Keratinocyte (primary cell): ENCODE results near the gene RNPC3. TPM values are rescaled to one million over a fixed set of nuclear protein-coding genes. Genes with fewer than 3 reads are reported as not detected.
"Not testable (repeated sequence)": the region's sequence is repeated elsewhere in the genome, so short reads cannot be mapped to it uniquely, and the experiment has no call there.

Source experiments
- DNase-seq: peaks from one replicate; pipeline ENCODE4 v3.0.0-alpha.2; 2011; ENCODE audit warnings: low read depth, missing footprints, low spot score
- FAIRE-seq: peaks from 2 replicates; lab custom pipeline; 2011; peaks lifted over from hg19 to GRCh38; lab: Jason Lieb, UNC
- H2AFZ ChIP-seq: 2 replicates; pipeline ENCODE4 v1.6.0; 2012; ENCODE audit warnings: low read length, control low read depth, inconsistent platforms; ENCODE audit not compliant: control insufficient read depth
- H3K27ac ChIP-seq: 2 replicates; pipeline ENCODE4 v1.5.1; 2011; ENCODE audit warnings: low read length; ENCODE audit not compliant: control insufficient read depth, insufficient read depth
- H3K27me3 ChIP-seq: 3 replicates; pipeline ENCODE4 v1.6.0; 2011; ENCODE audit warnings: low read length; ENCODE audit not compliant: control insufficient read depth, insufficient read depth; ENCODE audit errors: extremely low read depth
- H3K36me3 ChIP-seq, 2 experiments: 2 replicates in 1 of 2; 3 replicates in 1 of 2; pipeline ENCODE4 v1.5.1; 2011; ENCODE audit warnings: low read length in 2 of 2, mild to moderate bottlenecking in 1 of 2; ENCODE audit not compliant: control insufficient read depth in 2 of 2, insufficient read depth in 2 of 2; ENCODE audit errors: extremely low read depth in 1 of 2
- H3K4me1 ChIP-seq: 3 replicates; pipeline ENCODE4 v1.5.1; 2011; ENCODE audit warnings: low read length; ENCODE audit not compliant: control insufficient read depth, insufficient read depth; ENCODE audit errors: extremely low read depth
- H3K4me2 ChIP-seq: 3 replicates; pipeline ENCODE4 v1.6.0; 2011; ENCODE audit warnings: low read depth, low read length; ENCODE audit not compliant: control insufficient read depth, insufficient read depth; ENCODE audit errors: extremely low read depth
- H3K4me3 ChIP-seq, 3 experiments: fragments of 200-600 bp in 1 of 3; sonication (generic) in 1 of 3; 2 replicates in 2 of 3; 3 replicates in 1 of 3; pipeline ENCODE4 v1.5.1; 2011 to 2016; ENCODE audit warnings: low read length in 3 of 3, mild to moderate bottlenecking in 3 of 3, control low read depth in 2 of 3, inconsistent platforms in 1 of 3, low read depth in 1 of 3, mixed read lengths in 1 of 3, mixed run types in 1 of 3, moderate library complexity in 1 of 3; ENCODE audit not compliant: control insufficient read depth in 2 of 3, insufficient read depth in 2 of 3; ENCODE audit errors: extremely low read depth in 1 of 3
- H3K79me2 ChIP-seq: 2 replicates; pipeline ENCODE4 v1.6.0; 2012; ENCODE audit warnings: low read length; ENCODE audit not compliant: control insufficient read depth, insufficient read depth
- H3K9ac ChIP-seq: 3 replicates; pipeline ENCODE4 v1.6.0; 2011; ENCODE audit warnings: low read length; ENCODE audit not compliant: control insufficient read depth, insufficient read depth; ENCODE audit errors: extremely low read depth
- H3K9me1 ChIP-seq: 3 replicates; pipeline ENCODE4 v1.6.0; 2011; ENCODE audit warnings: low read length; ENCODE audit not compliant: control insufficient read depth, insufficient read depth; ENCODE audit errors: extremely low read depth
- H3K9me3 ChIP-seq: 2 replicates; pipeline ENCODE4 v1.5.1; 2012; ENCODE audit warnings: low read depth, low read length; ENCODE audit not compliant: control insufficient read depth
- H4K20me1 ChIP-seq: 3 replicates; pipeline ENCODE4 v1.6.0; 2011; ENCODE audit warnings: low read length; ENCODE audit not compliant: control insufficient read depth, insufficient read depth; ENCODE audit errors: extremely low read depth
- CTCF ChIP-seq, 3 experiments: IDR thresholded peaks in 1 of 3; conservative IDR thresholded peaks in 1 of 3; optimal IDR thresholded peaks in 1 of 3; 2 replicates in 2 of 3; 3 replicates in 1 of 3; pipeline versions ENCODE3 to v1.5.1; 2011; ENCODE audit warnings: low read length in 3 of 3, mild to moderate bottlenecking in 3 of 3, moderate library complexity in 2 of 3, control low read depth in 1 of 3, inconsistent platforms in 1 of 3; ENCODE audit not compliant: insufficient read depth in 2 of 3; ENCODE audit errors: extremely low read depth in 1 of 3
- EZH2 ChIP-seq: IDR thresholded peaks from one replicate; pipeline ENCODE4 v1.6.1; 2012; ENCODE audit warnings: inconsistent platforms, mild to moderate bottlenecking, low read length, moderate library complexity
- dilution Hi-C: fragments of 300-500 bp; cut with MboI; formaldehyde crosslinking; loops from one replicate; pipeline ENCODE4 v1.7.0; 2020; ENCODE audit warnings: low sequenced_read_pairs; ENCODE audit not compliant: extremely low pct_ligation_motif_present
- polyA plus RNA-seq, 5 experiments: library from polyadenylated mRNA; depleted of rRNA in 3 of 5; stranded (reverse) in 3 of 5; stranded (forward) in 1 of 5; unstranded in 1 of 5; fragments of >200 nt; gene quantifications; 1 replicate in 1 of 5; 2 replicates in 3 of 5; 3 replicates in 1 of 5; pipeline versions ENCODE4 v1.2.1 to v1.2.3, GENCODE V29; 2011 to 2012; ENCODE audit warnings: missing spikeins in 2 of 5, low read depth in 1 of 5, low replicate concordance in 1 of 5

The RNPC3 gene
- polyA plus RNA-seq, 1 donor (not counting 4 experiments of a cell fraction or from before 2014, with no cell fraction given), result 19.6 TPM

- Histone ChIP-seq H3K9me1 (no peaks in the 10 kb centered on the region), H3K79me2 (no peaks in the 10 kb centered on the region), H3K4me3 (no peak overlapping the region), H3K4me1 (no peaks in the 10 kb centered on the region), H3K4me2 (no peak overlapping the region), H3K9me3 (no peaks in the 10 kb centered on the region), H3K27ac (no peak overlapping the region), H3K36me3 (no peaks in the 10 kb centered on the region), H2AFZ (no peak overlapping the region), H4K20me1 (no peaks in the 10 kb centered on the region), H3K9ac (no peak overlapping the region), H3K27me3 (no peaks in the 10 kb centered on the region)
- no peak for TF ChIP-seq CTCF (optimal IDR thresholded peaks at IDR 0.05 in 1 of 3, IDR thresholded peaks at IDR 0.05 in 1 of 3, conservative IDR thresholded peaks at IDR 0.05 in 1 of 3; ENCODE audit: extremely low read depth in 1 of 3, insufficient read depth in 2 of 3, low read length in 3 of 3)
- TF ChIP-seq EZH2, result no peak
- FAIRE-seq (no peak), DNase-seq (no peak)
- dilution Hi-C loops, result no loop called here
Measured at GRCh38 chr1:103563056-103563455, 37.6 kb downstream of the RNPC3 start.

GRCh38 chr1:103569493-103569892 lies 44.0 kb downstream of the RNPC3 start:
- Histone ChIP-seq H4K20me1 (no peaks in the 10 kb centered on the region), H3K36me3 (no peaks in the 10 kb centered on the region), H3K27me3 (no peaks in the 10 kb centered on the region), H3K27ac (no peak overlapping the region), H3K9me3 (no peaks in the 10 kb centered on the region), H3K4me3 (no peak overlapping the region), H2AFZ (no peak overlapping the region), H3K4me1 (no peaks in the 10 kb centered on the region), H3K4me2 (no peak overlapping the region), H3K79me2 (no peaks in the 10 kb centered on the region), H3K9me1 (no peaks in the 10 kb centered on the region), H3K9ac (no peak overlapping the region)
- FAIRE-seq (no peak), DNase-seq (no peak)
- no peak for TF ChIP-seq CTCF (optimal IDR thresholded peaks at IDR 0.05 in 1 of 3, IDR thresholded peaks at IDR 0.05 in 1 of 3, conservative IDR thresholded peaks at IDR 0.05 in 1 of 3; ENCODE audit: extremely low read depth in 1 of 3, insufficient read depth in 2 of 3, low read length in 3 of 3)
- TF ChIP-seq EZH2, result no peak
- dilution Hi-C loops, result no loop called here

GRCh38 chr1:103571289-103571688 lies 45.8 kb downstream of the RNPC3 start, which contains the start of gene AMY2B:
Gene AMY2B, plus strand, starts transcription at chr1:103571589. Its CDS starts 14 bp downstream, at chr1:103571603.
- H3K27me3 ChIP-seq, H3K36me3 ChIP-seq, H2AFZ ChIP-seq, DNase-seq, dilution Hi-C loops, H3K9me1 ChIP-seq, H3K4me1 ChIP-seq, H3K9ac ChIP-seq, H3K9me3 ChIP-seq, H4K20me1 ChIP-seq, H3K4me3 ChIP-seq, H3K4me2 ChIP-seq, H3K79me2 ChIP-seq, H3K27ac ChIP-seq, FAIRE-seq: not testable (repeated sequence)
